ENCODE results near the gene DNALI1. TPM values are rescaled to one million over a fixed set of nuclear protein-coding genes. Genes with fewer than 3 reads are reported as not detected.

DNALI1 gene
- total RNA-seq, 1 experiment from 2014 or later: 2.5 TPM

DNA sequence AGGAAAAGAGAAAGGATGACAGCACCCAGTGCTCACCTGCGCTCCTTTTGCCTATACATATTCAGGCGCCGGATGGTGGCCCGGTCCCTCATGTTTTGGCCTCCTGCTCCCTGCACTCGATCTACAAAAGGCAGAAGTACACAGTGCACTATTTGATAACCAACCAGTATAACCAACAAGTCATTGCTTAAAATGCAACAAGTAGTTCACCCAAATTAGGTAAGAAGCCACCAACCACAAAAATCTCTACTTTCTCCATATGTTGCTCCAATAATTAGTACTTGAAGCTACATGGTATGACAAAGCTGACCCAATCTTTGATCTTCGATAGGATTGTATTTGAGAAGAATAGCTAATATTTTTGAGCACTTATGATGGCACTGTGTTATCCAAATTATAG, 37.0 kb downstream of the DNALI1 start:
- in situ Hi-C loops (cut with HindIII; ENCODE audit: low pct_unique_long_range_greater_than_20kb, low sequenced_read_pairs): no loop called here
- DNase-seq (ENCODE audit: low read depth): no peak

DNA sequence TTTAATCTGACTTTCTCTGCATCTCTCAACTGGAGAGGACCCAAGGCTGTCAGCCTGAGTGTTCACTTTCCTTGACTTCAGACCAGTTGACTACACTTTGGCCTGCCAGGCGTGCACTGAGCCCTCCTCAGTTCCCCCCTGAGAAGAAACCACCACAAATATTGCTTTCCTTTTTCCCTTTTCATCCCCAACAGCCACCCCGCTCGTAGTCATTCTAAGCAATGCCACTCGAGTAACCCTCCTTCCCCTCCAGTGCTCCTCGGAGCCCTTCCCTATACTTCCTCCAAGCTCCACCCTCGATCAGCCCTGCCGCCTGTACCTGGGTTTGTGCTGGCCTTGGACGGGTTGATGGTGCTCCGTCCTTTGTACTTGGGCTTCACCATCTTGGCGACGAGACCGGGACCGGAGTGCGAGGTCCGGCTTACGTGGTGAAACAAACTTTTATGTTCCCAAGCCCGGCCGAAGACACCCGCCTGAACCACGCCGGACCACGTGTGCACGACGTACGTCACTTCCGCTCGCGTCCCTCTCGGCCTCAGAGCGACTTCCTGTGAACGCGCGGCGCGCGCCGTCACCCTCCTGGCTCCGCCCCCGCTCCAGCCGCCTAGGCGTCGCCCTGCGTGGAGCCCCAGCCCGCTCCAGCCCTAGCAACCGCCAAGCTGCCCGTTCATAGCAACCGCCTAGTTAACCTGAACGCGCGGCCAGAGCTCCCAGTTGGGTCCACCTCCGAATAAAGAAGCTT, 38.9 kb downstream of the DNALI1 start, which contains the start of gene GNL2:
Gene GNL2, minus strand, starts transcription at position 498 of the 742 bp plus-strand sequence. Its CDS starts 115 bp downstream, at position 383.
- DNase-seq (ENCODE audit: low read depth): peak; percentile 92
- in situ Hi-C loops (cut with HindIII; ENCODE audit: low pct_unique_long_range_greater_than_20kb, low sequenced_read_pairs): no loop called here

DNA sequence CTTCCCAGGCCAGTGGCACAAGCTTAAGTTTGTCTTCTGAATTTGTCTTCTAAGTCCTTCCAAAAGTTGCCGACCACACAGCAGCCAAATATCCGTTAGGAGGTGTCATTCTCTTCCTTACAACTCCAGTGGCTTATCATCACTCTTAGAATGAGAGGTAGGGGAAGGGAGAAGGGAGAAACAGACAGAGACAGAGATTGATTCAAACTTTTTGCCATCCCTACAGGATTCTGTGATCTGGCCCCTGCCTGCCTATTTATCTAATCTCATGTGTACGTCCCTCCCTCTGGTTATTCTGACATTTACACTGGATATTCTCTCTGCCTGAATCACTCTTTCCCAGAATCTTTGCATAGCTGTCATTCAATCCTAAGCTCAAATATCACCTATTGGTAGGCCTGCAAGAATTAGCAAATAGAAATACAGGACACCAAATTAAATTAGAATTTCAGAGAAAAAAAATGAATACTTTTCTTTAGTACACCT, 39.5 kb downstream of the DNALI1 start:
- in situ Hi-C loops (cut with HindIII; ENCODE audit: low pct_unique_long_range_greater_than_20kb, low sequenced_read_pairs): no loop called here
- DNase-seq (ENCODE audit: low read depth): no peak

DNA sequence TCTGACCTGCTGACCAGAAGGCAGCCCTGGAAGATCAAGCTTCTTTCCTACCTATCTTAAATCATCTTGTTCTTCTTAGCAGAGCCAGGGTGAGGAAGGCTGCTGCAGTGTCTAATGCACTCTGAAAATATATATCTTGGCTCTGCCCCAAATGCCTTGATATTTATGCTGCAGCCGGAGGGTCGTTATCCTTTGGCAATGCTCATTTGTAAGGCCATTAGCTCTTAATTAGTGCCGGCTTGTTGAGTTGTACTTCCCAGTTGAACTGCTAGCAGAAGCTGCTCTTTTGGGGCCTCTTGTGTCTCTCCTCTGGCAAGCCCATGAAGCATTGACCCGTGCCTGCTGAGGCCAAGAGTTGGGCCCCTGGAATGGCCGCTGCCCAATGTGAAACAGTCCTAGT, 43.2 kb downstream of the DNALI1 start:
- in situ Hi-C loops (cut with HindIII; ENCODE audit: low pct_unique_long_range_greater_than_20kb, low sequenced_read_pairs): no loop called here

DNA sequence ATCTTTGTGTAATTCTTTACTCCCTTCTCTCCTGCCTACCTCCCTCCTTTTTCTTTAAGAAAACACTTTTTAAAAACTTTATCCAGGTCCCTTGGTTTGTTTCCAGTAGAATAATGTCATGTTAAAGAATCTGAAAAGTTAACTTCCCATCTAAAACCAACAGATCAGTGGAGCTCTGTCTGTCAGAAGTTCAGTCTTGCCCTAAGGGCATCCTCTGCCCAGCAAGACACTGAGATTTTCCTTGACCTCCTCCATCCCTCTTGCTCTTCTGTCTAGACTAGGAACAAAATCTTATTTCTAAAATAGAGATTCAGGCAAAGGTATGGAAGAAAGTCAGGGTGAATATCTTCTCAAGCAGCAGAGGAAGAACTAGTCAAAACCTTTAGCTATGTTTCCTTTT, 44.7 kb downstream of the DNALI1 start:
- in situ Hi-C loops (cut with HindIII; ENCODE audit: low pct_unique_long_range_greater_than_20kb, low sequenced_read_pairs): no loop called here
- DNase-seq (ENCODE audit: low read depth): no peak

More for the DNA sequence above, 43.2 kb downstream of the DNALI1 start:
- DNase-seq (ENCODE audit: low read depth): no peak

DNA sequence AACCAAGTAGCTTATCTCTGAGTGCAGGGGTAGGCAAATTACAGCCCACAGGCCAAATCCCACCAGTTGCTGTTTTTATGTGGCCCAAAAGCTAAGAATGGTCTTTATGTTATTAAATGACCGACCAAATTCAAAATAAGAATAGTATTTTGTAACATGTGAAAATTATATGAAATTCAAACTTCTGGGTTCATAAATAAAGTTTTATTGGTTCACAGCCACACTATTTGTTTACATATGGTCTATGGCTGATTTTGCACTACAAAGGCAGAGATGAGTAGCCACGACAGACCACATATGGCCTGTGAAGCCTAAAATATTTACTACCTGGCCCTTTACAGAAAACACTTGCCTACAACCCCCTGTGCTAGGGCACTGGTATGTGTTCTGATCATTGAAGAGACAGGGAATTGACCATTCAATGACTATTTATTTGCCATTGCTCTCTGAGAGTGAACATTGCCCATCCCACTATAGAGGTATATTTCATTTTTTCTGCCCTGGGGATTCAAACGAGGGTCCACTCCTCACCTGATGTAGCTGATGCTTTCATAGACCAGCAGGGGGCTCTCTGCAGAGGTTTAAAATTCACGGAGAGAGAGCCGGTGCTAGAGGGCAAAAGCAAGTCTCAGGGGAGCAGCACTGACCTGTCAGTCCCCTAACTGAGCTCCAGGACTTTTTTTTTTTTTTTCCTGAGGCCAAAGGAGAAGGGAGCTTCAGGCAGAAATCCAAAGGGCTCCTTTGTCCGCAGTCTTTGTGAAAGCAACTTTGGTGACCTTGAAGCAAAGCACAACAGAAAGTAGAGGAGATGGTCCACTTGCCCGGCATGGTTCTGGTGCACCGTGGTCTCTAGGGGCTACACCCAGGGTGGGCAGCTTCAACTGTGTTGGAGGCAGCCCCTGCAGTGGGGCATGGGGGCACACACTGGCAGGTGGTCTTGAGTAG, 46.3 kb downstream of the DNALI1 start:
- in situ Hi-C loops (cut with HindIII; ENCODE audit: low pct_unique_long_range_greater_than_20kb, low sequenced_read_pairs): no loop called here
- DNase-seq (ENCODE audit: low read depth): peak; percentile 10

DNA sequence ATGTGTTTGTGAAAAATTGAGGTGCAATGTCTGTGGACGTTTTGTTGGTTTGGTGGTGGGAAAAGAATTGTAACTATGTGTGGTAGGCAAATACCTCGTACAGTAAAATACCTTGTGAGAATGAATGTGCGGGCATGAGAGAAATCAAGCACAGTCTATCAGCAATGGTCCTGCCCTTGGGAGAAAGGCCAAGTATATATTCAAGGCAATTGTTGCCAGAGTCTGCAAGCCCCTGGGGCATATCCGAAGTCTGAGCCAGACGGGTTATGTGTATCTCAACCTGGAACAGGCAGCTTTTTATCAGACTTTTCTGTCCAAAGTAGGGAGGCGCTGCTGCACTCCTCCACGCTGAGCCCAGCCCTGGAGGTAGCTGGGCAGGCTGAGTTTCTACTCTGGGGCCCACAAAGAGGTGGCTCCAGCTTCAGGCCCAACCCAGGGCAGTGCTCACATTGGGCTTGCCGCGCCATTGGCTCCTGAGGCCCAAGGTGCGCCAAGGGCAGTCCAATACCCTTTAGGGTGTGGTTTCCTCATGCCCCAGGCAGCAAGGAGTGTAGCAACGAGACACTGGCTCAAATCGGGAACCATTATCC, 48.4 kb downstream of the DNALI1 start:
- in situ Hi-C loops (cut with HindIII; ENCODE audit: low pct_unique_long_range_greater_than_20kb, low sequenced_read_pairs): no loop called here

DNA sequence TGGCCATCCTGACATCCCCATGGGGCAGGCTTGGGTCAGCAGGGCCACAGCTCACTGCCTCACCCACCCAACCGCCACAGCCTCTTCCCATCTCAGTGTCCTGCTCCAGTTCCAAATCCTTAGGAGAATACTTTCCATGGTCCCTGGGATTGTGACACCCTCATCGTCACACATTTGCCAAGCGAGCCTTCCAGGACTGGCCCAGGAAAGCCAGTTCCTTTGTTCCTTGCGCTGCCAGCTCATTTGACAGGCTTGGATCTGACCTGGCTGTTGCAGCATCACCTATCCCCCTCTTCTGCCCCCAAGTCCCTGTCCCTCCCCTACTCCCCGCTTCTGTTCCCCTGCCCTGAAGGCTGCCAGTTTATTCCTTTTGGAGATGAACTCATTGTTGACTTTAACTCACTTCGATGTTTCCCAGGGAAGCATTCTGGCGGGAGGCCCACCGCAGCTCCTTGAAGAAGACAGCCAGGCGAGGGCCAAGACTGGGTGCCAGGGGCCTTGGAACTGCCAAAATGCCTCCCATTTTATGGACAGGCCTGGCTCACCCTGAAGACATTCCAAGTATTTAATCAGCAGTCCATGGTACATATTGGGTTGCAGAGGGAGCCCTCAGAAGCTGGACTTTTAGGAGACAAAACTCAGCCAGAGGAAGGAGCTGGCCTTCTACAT, 49.2 kb downstream of the DNALI1 start:
- no peak for DNase-seq (ENCODE audit: low read depth)
- in situ Hi-C loops (cut with HindIII; ENCODE audit: low pct_unique_long_range_greater_than_20kb, low sequenced_read_pairs): no loop called here

More for the DNA sequence above, 48.4 kb downstream of the DNALI1 start:
- no peak for DNase-seq (ENCODE audit: low read depth)

DNA sequence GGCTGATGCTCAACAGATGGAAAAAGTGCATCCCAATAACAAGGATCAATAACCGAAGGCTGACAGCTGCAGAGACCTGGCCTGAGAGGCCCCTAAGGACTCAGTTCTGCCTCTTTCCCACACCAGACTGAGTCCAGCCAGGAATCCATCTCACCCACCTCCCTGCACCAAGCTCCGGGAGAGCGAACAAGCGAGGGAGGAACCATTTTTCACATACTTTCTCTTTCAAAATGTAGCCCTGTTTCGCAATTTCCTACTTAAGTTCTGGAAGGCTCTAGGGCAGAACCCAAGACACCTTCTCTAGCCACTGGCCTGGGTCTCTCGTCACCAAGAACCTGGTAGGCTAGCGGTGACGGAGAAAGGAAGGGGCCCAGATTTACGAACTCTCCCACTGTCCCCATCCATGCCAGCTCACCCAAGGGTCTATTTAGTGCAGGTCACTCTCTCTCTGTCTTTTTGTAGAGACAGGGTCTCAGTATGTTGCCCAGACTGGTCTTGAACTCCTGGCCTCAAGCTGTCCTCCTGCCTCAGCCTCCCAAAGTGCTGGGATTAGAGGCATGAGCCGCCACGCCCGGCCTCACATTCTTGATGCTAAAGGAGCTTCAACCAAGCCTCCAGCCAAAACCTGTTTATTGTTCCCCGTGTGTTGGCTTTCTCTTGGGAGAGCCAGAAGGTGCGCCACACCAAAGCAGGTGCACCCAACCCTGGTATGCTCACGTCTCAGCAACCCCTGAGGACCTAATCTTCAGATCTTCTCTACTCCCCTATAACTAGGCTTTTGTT, 49.9 kb downstream of the DNALI1 start:
- no peak for DNase-seq (ENCODE audit: low read depth)
- in situ Hi-C loops (cut with HindIII; ENCODE audit: low pct_unique_long_range_greater_than_20kb, low sequenced_read_pairs): no loop called here

DNA sequence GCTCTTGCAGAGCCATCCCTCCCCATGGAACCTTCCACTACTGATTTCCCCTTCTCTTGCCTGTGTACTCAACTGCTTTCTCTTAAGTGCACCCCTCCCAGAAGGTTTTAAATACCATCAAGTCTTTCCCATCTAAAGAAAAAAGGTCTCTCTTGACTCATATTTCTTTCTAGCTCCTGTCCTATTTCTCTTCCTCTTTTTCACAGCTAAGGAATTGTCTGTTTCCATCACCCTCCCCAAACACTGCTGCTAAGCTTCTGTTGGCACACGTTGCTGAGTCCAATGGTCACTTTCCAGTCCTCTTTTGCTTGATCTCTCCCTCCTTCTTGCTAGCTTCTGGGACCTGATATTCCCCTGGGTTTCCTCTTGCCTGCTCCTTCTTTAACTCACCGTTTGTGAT, 52.3 kb downstream of the DNALI1 start:
- no peak for DNase-seq (ENCODE audit: low read depth)
- in situ Hi-C loops (cut with HindIII; ENCODE audit: low pct_unique_long_range_greater_than_20kb, low sequenced_read_pairs): no loop called here

DNA sequence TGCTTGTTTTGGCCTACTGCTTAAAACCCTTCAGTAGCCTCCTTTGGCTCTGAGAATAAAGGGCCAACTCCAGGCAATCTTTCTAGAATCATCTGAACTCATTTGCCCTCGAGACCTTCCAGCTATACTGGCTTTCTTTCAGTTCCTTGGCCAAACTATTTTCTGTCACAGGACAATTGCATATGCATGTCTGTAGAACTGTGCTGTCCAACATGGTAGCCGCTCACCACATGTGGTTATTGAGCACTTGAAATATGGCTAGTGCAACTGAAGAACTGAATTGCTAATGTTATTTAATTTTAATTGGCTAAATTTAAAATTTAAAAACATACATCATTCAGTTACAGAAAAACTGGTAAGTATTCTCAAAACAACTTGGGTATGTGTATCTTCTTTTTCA, 53.3 kb downstream of the DNALI1 start:
- no peak for DNase-seq (ENCODE audit: low read depth)
- in situ Hi-C loops (cut with HindIII; ENCODE audit: low pct_unique_long_range_greater_than_20kb, low sequenced_read_pairs): no loop called here

DNA sequence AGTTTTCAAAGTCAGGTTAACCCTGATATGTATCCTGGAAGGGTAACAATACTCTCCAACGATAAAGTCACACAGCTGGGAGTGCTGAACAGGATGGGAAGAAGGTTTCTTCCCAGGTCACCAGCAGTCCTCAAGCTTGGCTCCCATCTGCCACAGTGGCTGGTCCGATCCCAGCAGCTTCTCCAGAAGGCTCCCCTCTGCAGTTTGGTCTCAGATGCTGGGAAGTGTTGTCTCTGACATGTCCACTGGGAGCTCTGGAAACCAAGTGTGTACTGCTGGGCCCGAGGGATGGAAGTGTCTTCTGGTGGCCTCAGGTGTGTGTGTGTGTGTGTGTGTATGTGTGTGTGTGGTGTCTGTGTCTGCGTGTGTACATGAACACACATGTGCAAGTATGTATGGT, 55.4 kb downstream of the DNALI1 start:
- in situ Hi-C loops (cut with HindIII; ENCODE audit: low pct_unique_long_range_greater_than_20kb, low sequenced_read_pairs): no loop called here
- no peak for DNase-seq (ENCODE audit: low read depth)

DNA sequence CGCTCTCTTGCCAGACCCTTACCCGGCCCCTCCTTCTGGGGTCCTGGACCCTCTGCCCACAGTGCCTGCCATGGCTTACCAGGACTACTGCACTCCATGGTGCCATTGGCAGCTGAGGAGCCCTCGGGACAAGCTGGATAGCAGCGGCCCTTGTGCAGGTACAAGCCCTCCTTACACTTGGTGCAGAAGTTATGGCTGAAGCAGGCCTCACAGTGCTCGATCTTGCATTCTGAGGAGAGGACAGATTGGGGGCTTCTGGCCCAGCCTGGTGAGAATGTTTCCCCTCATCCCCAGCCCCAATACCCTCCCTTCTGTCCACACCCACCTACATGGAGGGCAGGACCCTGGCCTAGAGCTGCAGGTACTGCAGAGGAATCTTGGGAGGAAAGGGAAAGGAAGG, 57.4 kb downstream of the DNALI1 start:
- no peak for DNase-seq (ENCODE audit: low read depth)
- in situ Hi-C loops (cut with HindIII; ENCODE audit: low pct_unique_long_range_greater_than_20kb, low sequenced_read_pairs): no loop called here

DNA sequence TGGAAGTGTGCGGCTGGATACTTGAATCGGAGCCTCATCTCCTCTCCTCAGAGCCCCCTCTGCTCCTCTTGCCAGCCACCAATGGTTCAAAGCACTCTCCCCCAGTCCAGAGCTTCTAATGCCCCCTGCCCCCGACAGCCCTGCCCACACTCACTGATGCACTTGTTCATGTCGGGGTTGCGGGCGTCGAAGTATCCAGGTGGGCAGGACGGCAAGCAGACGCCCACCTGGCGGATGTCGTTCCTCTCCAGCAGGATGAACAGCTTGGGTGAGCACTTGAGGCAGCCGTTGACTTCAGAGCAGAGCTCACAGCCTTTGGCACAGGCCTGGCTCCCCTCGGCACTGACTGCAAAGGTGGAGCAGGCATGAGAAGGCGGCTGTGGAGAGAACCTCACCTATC, 59.6 kb downstream of the DNALI1 start:
- in situ Hi-C loops (cut with HindIII; ENCODE audit: low pct_unique_long_range_greater_than_20kb, low sequenced_read_pairs): no loop called here
- no peak for DNase-seq (ENCODE audit: low read depth)

Data from Caki2 (cell line).